GM19467 (cell line): ENCODE results near the gene MS4A4A.
"Not testable (repeated sequence)": the region's sequence is repeated elsewhere in the genome, so short reads cannot be mapped to it uniquely, and the experiment has no call there.

ENCODE experiments used
- ATAC-seq: cut with Tn5 transposase; IDR thresholded peaks from one replicate; pipeline ENCODE4 v1.9.1; 2021; ENCODE audit warnings: mild to moderate bottlenecking, moderate library complexity; ENCODE audit not compliant: unreplicated experiment

The MS4A4A gene

GRCh38 chr11:60301178-60301577 is 20.7 kb downstream of the MS4A4A start:
- ATAC-seq, result no peak

- not testable (repeated sequence) for ATAC-seq
Measured at GRCh38 chr11:60301884-60302283, 21.4 kb downstream of the MS4A4A start.

GRCh38 chr11:60303661-60304060 is 23.2 kb downstream of the MS4A4A start:
- no peak for ATAC-seq

GRCh38 chr11:60305906-60306619 is 25.6 kb downstream of the MS4A4A start:
- no peak for ATAC-seq

- no peak for ATAC-seq
Measured at GRCh38 chr11:60307507-60308195, 27.2 kb downstream of the MS4A4A start.

- ATAC-seq, result no peak
Measured at GRCh38 chr11:60310407-60310998, 30.0 kb downstream of the MS4A4A start.

- ATAC-seq, result no peak
Measured at GRCh38 chr11:60314635-60315321, 34.3 kb downstream of the MS4A4A start.

- ATAC-seq, result no peak
Measured at GRCh38 chr11:60315871-60316270, 35.4 kb downstream of the MS4A4A start.

- no peak for ATAC-seq
Measured at GRCh38 chr11:60316317-60316716, 35.9 kb downstream of the MS4A4A start.

GRCh38 chr11:60318726-60319125 is 38.3 kb downstream of the MS4A4A start:
- no peak for ATAC-seq

GRCh38 chr11:60321051-60321450 is 40.6 kb downstream of the MS4A4A start:
- ATAC-seq, result no peak

GRCh38 chr11:60326955-60327354 is 46.5 kb downstream of the MS4A4A start, which contains the start of gene MS4A6E:
Gene MS4A6E (plus strand): TSS chr11:60327255. CDS start chr11:60334896, 7,641 bp downstream.
- no peak for ATAC-seq

GRCh38 chr11:60328460-60328859 is 48.0 kb downstream of the MS4A4A start:
- ATAC-seq, result no peak

- no peak for ATAC-seq
Measured at GRCh38 chr11:60332846-60333245, 52.4 kb downstream of the MS4A4A start.

GRCh38 chr11:60334005-60334620 is 53.6 kb downstream of the MS4A4A start:
- ATAC-seq, result peak; percentile 57

- ATAC-seq, result no peak
Measured at GRCh38 chr11:60336767-60337391, 56.4 kb downstream of the MS4A4A start.

GRCh38 chr11:60338053-60338452 is 57.6 kb downstream of the MS4A4A start:
- no peak for ATAC-seq

- no peak for ATAC-seq
Measured at GRCh38 chr11:60339356-60339755, 58.9 kb downstream of the MS4A4A start.

- no peak for ATAC-seq
Measured at GRCh38 chr11:60343094-60343704, 62.7 kb downstream of the MS4A4A start.

- ATAC-seq, result no peak
Measured at GRCh38 chr11:60344146-60344545, 63.7 kb downstream of the MS4A4A start.
